GM10248 (cell line): ENCODE data around the gene LUZP1.

Source experiments
- CTCF ChIA-PET: fragments of 300-600 bp; sonication (Branson Sonifier 250); formaldehyde crosslinking; extraction: SDS; loops from one replicate; lab custom pipeline; 2021; ENCODE audit warnings: antibody characterized with exemption; lab: Yijun Ruan, JAX
- POLR2A ChIA-PET: fragments of 350-650 bp; sonication (Branson Sonifier 250); formaldehyde crosslinking; extraction: SDS; loops from one replicate; lab custom pipeline; 2020; ENCODE audit warnings: antibody characterized with exemption; lab: Yijun Ruan, JAX
- DNase-seq: peaks from one replicate; pipeline ENCODE4 v3.0.0; 2012; ENCODE audit errors: extremely low spot score
- CTCF ChIP-seq: IDR thresholded peaks from 2 replicates; pipeline ENCODE4 v1.5.1; 2012; ENCODE audit warnings: mild to moderate bottlenecking, low read depth; ENCODE audit errors: extremely low read depth, missing control alignments, control extremely low read depth

LUZP1 gene

GRCh38 chr1:23171181-23171755 is 2.6 kb upstream of the LUZP1 start:
- ChIA-PET POLR2A (no interaction called here), CTCF (interaction anchor here (14.6 to 20.7 kb wide), 2 partner anchors 14 to 77 kb away, joined by 123 to 641 read pairs; no protein-coding TSS in a partner anchor)

GRCh38 chr1:23169727-23170335 is 1.2 kb upstream of the LUZP1 start:
- TF ChIP-seq CTCF = no peak
- no peak for DNase-seq
- CTCF ChIA-PET = interaction anchor here (1.0 to 14.6 kb wide), 4 partner anchors 8 to 71 kb away, joined by 3 to 123 read pairs (median 4); no protein-coding TSS in a partner anchor
- POLR2A ChIA-PET = no interaction called here

More at GRCh38 chr1:23171181-23171755, 2.6 kb upstream of the LUZP1 start:
- no peak for DNase-seq
- no peak for TF ChIP-seq CTCF

GRCh38 chr1:23169195-23169575 is 529 bp upstream of the LUZP1 start:
- CTCF ChIA-PET = interaction anchor here (1.2 to 14.6 kb wide), 3 partner anchors 9 to 62 kb away, joined by 3 to 123 read pairs (median 4); no protein-coding TSS in a partner anchor
- POLR2A ChIA-PET = interaction anchor here (0.7 kb wide), 3 partner anchors 25 to 450 kb away, joined by 3 to 5 read pairs (median 4); no protein-coding TSS in a partner anchor
- no peak for DNase-seq
- no peak for TF ChIP-seq CTCF

DNA sequence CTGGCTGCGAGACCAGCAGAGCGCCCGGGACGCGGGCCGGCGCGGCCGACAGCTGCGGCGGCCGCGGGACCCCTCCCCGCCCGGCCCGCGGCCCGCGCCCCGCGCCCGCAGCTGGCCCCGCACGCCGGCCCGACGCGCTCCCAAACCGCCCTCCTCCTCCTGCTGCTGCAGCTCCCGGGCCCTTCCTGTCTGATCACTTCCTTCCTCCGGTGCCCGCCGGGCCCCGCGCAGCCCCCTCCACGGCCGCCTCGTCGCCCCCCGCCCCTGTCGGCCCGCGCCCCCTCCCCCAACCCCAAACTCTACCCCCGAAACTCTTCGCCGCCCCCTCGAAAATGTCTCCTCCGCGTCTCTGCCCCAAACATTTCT is 594 bp downstream of the LUZP1 start:
- no peak for TF ChIP-seq CTCF
- DNase-seq = peak; percentile 49
- ChIA-PET CTCF (interaction anchor here (1.0 to 14.6 kb wide), 4 partner anchors 14 to 68 kb away, joined by 4 to 123 read pairs (median 4); no protein-coding TSS in a partner anchor), POLR2A (interaction anchor here (1.6 kb wide), 1 partner anchor 16 kb away, joined by 10 read pairs; no protein-coding TSS in a partner anchor)

- TF ChIP-seq CTCF = no peak
- ChIA-PET POLR2A (interaction anchor here (1.6 kb wide), 1 partner anchor 16 kb away, joined by 10 read pairs; no protein-coding TSS in a partner anchor), CTCF (interaction anchor here (1.0 to 14.6 kb wide), 4 partner anchors 14 to 67 kb away, joined by 4 to 123 read pairs (median 4); no protein-coding TSS in a partner anchor)
- DNase-seq = peak; percentile 46
These were observed 1.1 kb downstream of the LUZP1 start for GRCh38 chr1:23167353-23168078.

DNA sequence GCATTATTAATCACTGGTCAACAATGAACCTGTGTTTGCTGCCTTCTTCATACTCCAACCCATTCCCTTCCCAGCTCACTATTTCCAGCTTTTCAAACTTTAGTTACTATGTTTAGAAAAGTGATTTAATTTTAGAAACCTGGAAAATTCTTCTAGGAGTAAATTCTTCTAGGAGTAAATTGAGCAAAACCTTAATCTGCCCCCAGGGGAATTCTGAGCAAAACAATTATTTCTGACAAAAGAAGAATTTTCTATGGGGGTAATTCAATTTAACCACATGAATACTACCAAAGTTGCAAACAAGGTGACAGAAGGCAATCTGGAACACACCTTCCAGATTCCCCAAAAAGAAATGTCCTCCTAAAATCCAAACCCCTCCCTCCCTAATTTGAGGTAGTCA is 1.8 kb downstream of the LUZP1 start:
- TF ChIP-seq CTCF = no peak
- ChIA-PET POLR2A (interaction anchor here (1.6 kb wide), 1 partner anchor 17 kb away, joined by 10 read pairs; no protein-coding TSS in a partner anchor), CTCF (interaction anchor here (1.0 to 14.6 kb wide), 4 partner anchors 13 to 66 kb away, joined by 4 to 123 read pairs (median 4); no protein-coding TSS in a partner anchor)
- no peak for DNase-seq
